Suprapubic skin (tissue), 4 donors: Measurements from ENCODE around the gene MTMR3.

Source experiments
- CTCF ChIP-seq, 2 donors: fragments of 200-600 bp in 1 of 2; fragments of 450-650 bp in 1 of 2; sonication (generic) in 1 of 2; IDR thresholded peaks; one replicate each; pipeline ENCODE4 v1.5.1; 2016 to 2019; ENCODE audit warnings: antibody characterized with exemption in 2 of 2, mild to moderate bottlenecking in 1 of 2, moderate library complexity in 1 of 2
- EP300 ChIP-seq: sonication (generic); formaldehyde crosslinking; IDR thresholded peaks from one replicate; pipeline ENCODE4 v1.6.1; 2017; ENCODE audit warnings: antibody characterized with exemption
- POLR2A ChIP-seq, 2 donors: fragments of 450-650 bp; IDR thresholded peaks; one replicate each; pipeline ENCODE4 v1.6.1; 2017; ENCODE audit warnings: antibody characterized with exemption in 2 of 2, mild to moderate bottlenecking in 2 of 2, moderate library complexity in 2 of 2
- POLR2AphosphoS5 ChIP-seq, 3 donors: sonication (generic); formaldehyde crosslinking; IDR thresholded peaks; one replicate each; pipeline ENCODE4 v1.6.1; 2017; ENCODE audit warnings: antibody characterized with exemption in 3 of 3

- TF ChIP-seq CTCF (IDR thresholded peaks at IDR 0.05) (no peak), POLR2A (IDR thresholded peaks at IDR 0.05) (no peak), EP300 (no peak), POLR2AphosphoS5 (IDR thresholded peaks at IDR 0.05) (no peak)
Measured at GRCh38 chr22:29892315-29893156, 9.6 kb downstream of the MTMR3 start.
